Lower leg skin (tissue), 3 donors: ENCODE measurements around the gene SNRNP200.

Experiments used
- CTCF ChIP-seq, 3 donors: fragments of 450-650 bp; IDR thresholded peaks; one replicate each; pipeline ENCODE4 v1.5.1; 2016; ENCODE audit warnings: antibody characterized with exemption in 3 of 3, mild to moderate bottlenecking in 3 of 3, moderate library complexity in 2 of 3
- POLR2A ChIP-seq, 2 donors: fragments of 450-650 bp; IDR thresholded peaks; one replicate each; pipeline ENCODE4 v1.6.1; 2016 to 2017; ENCODE audit warnings: antibody characterized with exemption in 2 of 2, mild to moderate bottlenecking in 1 of 2, moderate library complexity in 1 of 2

DNA sequence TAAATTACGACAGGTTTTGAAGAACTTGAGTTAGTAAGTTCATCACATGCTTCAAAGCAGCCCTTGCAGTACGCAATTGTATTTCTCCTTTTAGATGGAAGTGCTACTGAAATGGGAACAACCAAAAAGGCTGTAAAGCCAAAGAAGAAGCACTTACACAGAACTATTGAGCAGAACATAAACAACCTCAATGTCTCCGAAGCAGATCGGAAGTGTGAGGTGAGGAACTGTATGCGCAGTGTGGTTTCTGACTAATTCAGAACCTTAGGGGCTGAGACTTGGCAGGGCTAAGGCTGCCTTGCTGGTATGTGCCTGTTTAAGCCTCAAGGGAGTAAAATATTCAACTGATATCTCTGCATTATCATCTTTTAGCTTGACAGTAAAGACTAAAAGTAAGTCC, 38.7 kb upstream of the SNRNP200 start:
- TF ChIP-seq POLR2A (IDR thresholded peaks at IDR 0.05): no peak
- TF ChIP-seq CTCF (IDR thresholded peaks at IDR 0.05): no peak
